Measurements from ENCODE around the gene DNAJC17.

Gene DNAJC17

GRCh38 chr15:40812721-40813425 lies 5.6 kb upstream of the DNAJC17 start:
- no peaks in the 10 kb centered on the region for H3K9me3 ChIP-seq (ENCODE audit: control insufficient read depth in 2 of 2, low read length in 2 of 2)
- no peaks in the 10 kb centered on the region for H3K27me3 ChIP-seq (ENCODE audit: control insufficient read depth in 1 of 2, insufficient read depth in 2 of 2, low read length in 2 of 2)
- no peak overlapping the region for H3K27ac ChIP-seq (ENCODE audit: low read length)
- H3K4me1 ChIP-seq (ENCODE audit: control insufficient read depth, insufficient read depth, low read length) = peaks cover 16% of the 10 kb centered on the region
- H3K36me3 ChIP-seq (ENCODE audit: control insufficient read depth in 2 of 2, insufficient read depth in 2 of 2, low read length in 2 of 2) = peaks cover 0 to 27% of the 10 kb centered on the region in 2 donors
- H3K4me3 ChIP-seq (ENCODE audit: low read length in 2 of 2) = no peak overlapping the region
- no peak overlapping the region for H3K9ac ChIP-seq (ENCODE audit: low read length in 2 of 2)

- H3K9ac ChIP-seq (ENCODE audit: low read length in 2 of 2) = no peak overlapping the region
- H3K27me3 ChIP-seq (ENCODE audit: control insufficient read depth in 1 of 2, insufficient read depth in 2 of 2, low read length in 2 of 2) = no peaks in the 10 kb centered on the region
- H3K4me3 ChIP-seq (ENCODE audit: low read length in 2 of 2) = no peak overlapping the region
- no peaks in the 10 kb centered on the region for H3K9me3 ChIP-seq (ENCODE audit: control insufficient read depth in 2 of 2, low read length in 2 of 2)
- H3K4me1 ChIP-seq (ENCODE audit: control insufficient read depth, insufficient read depth, low read length) = peaks cover 19% of the 10 kb centered on the region
- no peak overlapping the region for H3K27ac ChIP-seq (ENCODE audit: low read length)
- peaks cover 0 to 20% of the 10 kb centered on the region in 2 donors for H3K36me3 ChIP-seq (ENCODE audit: control insufficient read depth in 2 of 2, insufficient read depth in 2 of 2, low read length in 2 of 2)
Observed at GRCh38 chr15:40808861-40809450, 1.7 kb upstream of the DNAJC17 start.

DNA sequence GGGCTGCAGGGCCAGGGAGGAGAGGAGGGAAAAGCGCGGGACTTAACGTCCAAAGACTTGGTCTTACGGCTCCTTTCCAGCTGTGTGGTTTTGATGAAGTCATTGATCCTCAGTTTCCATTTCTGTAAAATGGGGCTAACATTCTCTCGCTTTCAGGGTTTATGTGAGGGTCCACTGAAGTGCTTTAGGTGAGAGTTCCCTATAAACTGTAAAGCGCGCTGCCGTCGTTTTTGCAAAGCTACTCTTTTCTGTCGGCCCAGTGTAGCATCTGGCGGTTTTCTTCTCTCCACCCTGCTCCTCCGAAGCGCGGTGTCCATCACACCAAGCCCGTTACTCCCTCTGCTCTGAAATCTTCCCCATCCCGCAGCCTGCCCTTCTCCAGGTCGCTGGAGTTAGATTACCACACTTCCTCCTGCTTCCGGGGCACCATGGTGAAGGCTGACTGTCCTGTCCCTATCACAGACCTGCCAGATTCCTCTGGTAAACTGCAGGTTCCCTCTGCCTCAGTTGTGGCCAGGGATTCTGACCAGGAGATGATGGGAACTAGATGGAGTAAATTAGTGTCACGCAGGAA lies 702 bp upstream of the DNAJC17 start:
- Histone ChIP-seq H3K27me3 (ENCODE audit: control insufficient read depth in 1 of 2, insufficient read depth in 2 of 2, low read length in 2 of 2) (no peaks in the 10 kb centered on the region), H3K27ac (ENCODE audit: low read length) (no peak overlapping the region), H3K4me1 (ENCODE audit: control insufficient read depth, insufficient read depth, low read length) (peaks cover 19% of the 10 kb centered on the region), H3K9ac (ENCODE audit: low read length in 2 of 2) (peak overlapping the region; percentile 59 to 60), H3K9me3 (ENCODE audit: control insufficient read depth in 2 of 2, low read length in 2 of 2) (no peaks in the 10 kb centered on the region), H3K36me3 (ENCODE audit: control insufficient read depth in 2 of 2, insufficient read depth in 2 of 2, low read length in 2 of 2) (peaks cover 0 to 18% of the 10 kb centered on the region in 2 donors), H3K4me3 (ENCODE audit: low read length in 2 of 2) (peak overlapping the region; percentile 100)

DNA sequence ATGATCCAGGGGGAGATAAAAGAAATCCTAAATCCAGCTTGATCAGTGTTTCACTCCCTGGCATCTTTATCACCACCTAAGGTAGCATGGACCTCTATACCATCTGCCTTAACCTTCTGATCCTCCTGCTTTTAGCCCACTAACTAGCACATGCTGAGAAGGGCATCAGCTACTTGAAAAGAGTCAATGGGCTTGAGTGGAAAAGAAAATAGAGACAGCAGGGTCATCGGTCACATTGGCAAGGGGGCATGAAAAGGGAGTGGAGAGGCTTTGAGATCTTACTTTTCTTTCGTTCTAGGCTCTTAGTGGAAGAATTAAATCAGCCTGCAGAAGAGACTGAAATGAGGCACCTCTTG lies 623 bp downstream of the DNAJC17 start:
- Histone ChIP-seq H3K4me1 (ENCODE audit: control insufficient read depth, insufficient read depth, low read length) (peaks cover 19% of the 10 kb centered on the region), H3K27me3 (ENCODE audit: control insufficient read depth in 1 of 2, insufficient read depth in 2 of 2, low read length in 2 of 2) (no peaks in the 10 kb centered on the region), H3K36me3 (ENCODE audit: control insufficient read depth in 2 of 2, insufficient read depth in 2 of 2, low read length in 2 of 2) (peaks cover 0 to 14% of the 10 kb centered on the region in 2 donors), H3K9ac (ENCODE audit: low read length in 2 of 2) (peak overlapping the region; percentile 98 to 99), H3K4me3 (ENCODE audit: low read length in 2 of 2) (peak overlapping the region; percentile 100), H3K27ac (ENCODE audit: low read length) (peak overlapping the region; percentile 86), H3K9me3 (ENCODE audit: control insufficient read depth in 2 of 2, low read length in 2 of 2) (no peaks in the 10 kb centered on the region)

GRCh38 chr15:40803688-40804087 lies 3.6 kb downstream of the DNAJC17 start:
- peaks cover 15% of the 10 kb centered on the region for H3K4me1 ChIP-seq (ENCODE audit: control insufficient read depth, insufficient read depth, low read length)
- H3K27me3 ChIP-seq (ENCODE audit: control insufficient read depth in 1 of 2, insufficient read depth in 2 of 2, low read length in 2 of 2) = no peaks in the 10 kb centered on the region
- H3K9ac ChIP-seq (ENCODE audit: low read length in 2 of 2) = no peak overlapping the region
- H3K4me3 ChIP-seq (ENCODE audit: low read length in 2 of 2) = no peak overlapping the region
- no peaks in the 10 kb centered on the region for H3K9me3 ChIP-seq (ENCODE audit: control insufficient read depth in 2 of 2, low read length in 2 of 2)
- peaks cover 0 to 4% of the 10 kb centered on the region in 2 donors for H3K36me3 ChIP-seq (ENCODE audit: control insufficient read depth in 2 of 2, insufficient read depth in 2 of 2, low read length in 2 of 2)
- H3K27ac ChIP-seq (ENCODE audit: low read length) = no peak overlapping the region

DNA sequence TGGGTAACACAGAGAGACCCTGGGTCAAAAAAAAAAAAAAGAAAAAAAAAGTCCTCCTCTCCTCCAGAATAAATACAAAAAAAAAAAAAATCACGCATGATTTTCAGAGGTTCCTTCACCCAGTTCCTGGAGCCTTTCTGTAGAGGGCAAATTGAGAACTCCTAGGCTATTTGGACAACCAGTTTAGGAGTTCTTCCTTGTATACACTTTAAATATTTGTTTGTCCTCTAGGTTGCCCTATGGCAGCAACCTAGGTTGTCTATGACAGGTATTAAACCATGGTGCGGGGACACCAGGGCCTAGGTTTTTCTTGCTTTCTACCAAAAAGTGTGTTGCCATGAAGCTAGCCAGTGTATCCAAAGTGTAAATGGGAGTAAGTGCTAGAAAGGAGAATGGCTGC lies 4.2 kb downstream of the DNAJC17 start:
- Histone ChIP-seq H3K9ac (ENCODE audit: low read length in 2 of 2) (no peak overlapping the region), H3K27me3 (ENCODE audit: control insufficient read depth in 1 of 2, insufficient read depth in 2 of 2, low read length in 2 of 2) (no peaks in the 10 kb centered on the region), H3K9me3 (ENCODE audit: control insufficient read depth in 2 of 2, low read length in 2 of 2) (no peaks in the 10 kb centered on the region), H3K36me3 (ENCODE audit: control insufficient read depth in 2 of 2, insufficient read depth in 2 of 2, low read length in 2 of 2) (peaks cover 3 to 4% of the 10 kb centered on the region in 2 donors), H3K4me1 (ENCODE audit: control insufficient read depth, insufficient read depth, low read length) (peaks cover 10% of the 10 kb centered on the region), H3K27ac (ENCODE audit: low read length) (no peak overlapping the region), H3K4me3 (ENCODE audit: low read length in 2 of 2) (no peak overlapping the region)

DNA sequence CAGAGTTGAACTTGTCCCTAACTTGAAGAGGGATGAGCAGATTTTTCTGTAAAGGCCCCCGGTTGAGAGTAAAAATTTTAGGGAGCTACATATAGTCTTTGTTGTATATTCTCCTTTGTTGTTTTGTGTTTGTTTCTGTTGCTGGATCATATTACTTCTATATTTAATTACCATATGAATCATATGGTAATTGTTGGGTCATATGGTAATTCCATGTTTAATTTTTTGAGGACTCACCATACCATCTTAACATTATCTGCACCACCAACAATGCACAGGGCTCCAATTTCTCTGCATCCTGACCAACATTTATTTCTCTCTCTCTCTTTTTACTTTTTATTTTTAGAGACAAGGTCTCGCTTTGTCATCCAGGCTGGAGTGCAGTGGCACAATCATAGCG lies 7.8 kb downstream of the DNAJC17 start:
- no peak overlapping the region for H3K27ac ChIP-seq (ENCODE audit: low read length)
- H3K27me3 ChIP-seq (ENCODE audit: control insufficient read depth in 1 of 2, insufficient read depth in 2 of 2, low read length in 2 of 2) = no peaks in the 10 kb centered on the region
- H3K36me3 ChIP-seq (ENCODE audit: control insufficient read depth in 2 of 2, insufficient read depth in 2 of 2, low read length in 2 of 2) = peaks cover 3 to 4% of the 10 kb centered on the region in 2 donors
- no peak overlapping the region for H3K9ac ChIP-seq (ENCODE audit: low read length in 2 of 2)
- H3K4me3 ChIP-seq (ENCODE audit: low read length in 2 of 2) = no peak overlapping the region
- no peaks in the 10 kb centered on the region for H3K4me1 ChIP-seq (ENCODE audit: control insufficient read depth, insufficient read depth, low read length)
- no peaks in the 10 kb centered on the region for H3K9me3 ChIP-seq (ENCODE audit: control insufficient read depth in 2 of 2, low read length in 2 of 2)

- H3K9me3 ChIP-seq (ENCODE audit: control insufficient read depth in 2 of 2, low read length in 2 of 2) = no peaks in the 10 kb centered on the region
- H3K27me3 ChIP-seq (ENCODE audit: control insufficient read depth in 1 of 2, insufficient read depth in 2 of 2, low read length in 2 of 2) = no peaks in the 10 kb centered on the region
- no peak overlapping the region for H3K4me3 ChIP-seq (ENCODE audit: low read length in 2 of 2)
- H3K9ac ChIP-seq (ENCODE audit: low read length in 2 of 2) = no peak overlapping the region
- peaks cover 4 to 8% of the 10 kb centered on the region in 2 donors for H3K36me3 ChIP-seq (ENCODE audit: control insufficient read depth in 2 of 2, insufficient read depth in 2 of 2, low read length in 2 of 2)
- no peaks in the 10 kb centered on the region for H3K4me1 ChIP-seq (ENCODE audit: control insufficient read depth, insufficient read depth, low read length)
- no peak overlapping the region for H3K27ac ChIP-seq (ENCODE audit: low read length)
Observed at GRCh38 chr15:40796512-40796911, 10.8 kb downstream of the DNAJC17 start.

DNA sequence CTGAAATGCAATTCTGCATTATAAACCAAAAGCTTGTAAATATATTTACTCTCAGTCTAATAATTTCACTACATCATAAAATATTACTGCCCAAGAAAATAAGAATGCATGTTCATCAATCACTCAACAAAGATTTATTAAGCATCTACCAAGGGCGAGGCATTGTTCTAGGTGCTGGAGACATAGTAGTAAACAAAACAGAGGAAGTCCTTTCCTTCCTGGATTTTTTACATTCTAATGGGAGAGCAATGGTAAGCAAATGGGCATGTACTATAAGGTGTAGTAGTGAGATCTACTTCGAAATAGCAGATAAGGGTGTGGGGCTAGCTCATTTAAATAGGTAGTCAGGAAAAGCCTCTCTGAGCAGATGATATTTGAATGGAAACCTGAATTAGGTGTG lies 11.2 kb downstream of the DNAJC17 start:
- Histone ChIP-seq H3K27ac (ENCODE audit: low read length) (no peak overlapping the region), H3K4me3 (ENCODE audit: low read length in 2 of 2) (no peak overlapping the region), H3K9me3 (ENCODE audit: control insufficient read depth in 2 of 2, low read length in 2 of 2) (no peaks in the 10 kb centered on the region), H3K36me3 (ENCODE audit: control insufficient read depth in 2 of 2, insufficient read depth in 2 of 2, low read length in 2 of 2) (peaks cover 2 to 8% of the 10 kb centered on the region in 2 donors), H3K4me1 (ENCODE audit: control insufficient read depth, insufficient read depth, low read length) (no peaks in the 10 kb centered on the region), H3K9ac (ENCODE audit: low read length in 2 of 2) (no peak overlapping the region), H3K27me3 (ENCODE audit: control insufficient read depth in 1 of 2, insufficient read depth in 2 of 2, low read length in 2 of 2) (no peaks in the 10 kb centered on the region)

- no peak overlapping the region for H3K9ac ChIP-seq (ENCODE audit: low read length in 2 of 2)
- peaks cover 4% of the 10 kb centered on the region for H3K4me1 ChIP-seq (ENCODE audit: control insufficient read depth, insufficient read depth, low read length)
- peaks cover 0 to 7% of the 10 kb centered on the region in 2 donors for H3K36me3 ChIP-seq (ENCODE audit: control insufficient read depth in 2 of 2, insufficient read depth in 2 of 2, low read length in 2 of 2)
- H3K27me3 ChIP-seq (ENCODE audit: control insufficient read depth in 1 of 2, insufficient read depth in 2 of 2, low read length in 2 of 2) = no peaks in the 10 kb centered on the region
- no peaks in the 10 kb centered on the region for H3K9me3 ChIP-seq (ENCODE audit: control insufficient read depth in 2 of 2, low read length in 2 of 2)
- no peak overlapping the region for H3K27ac ChIP-seq (ENCODE audit: low read length)
- H3K4me3 ChIP-seq (ENCODE audit: low read length in 2 of 2) = no peak overlapping the region
Observed at GRCh38 chr15:40793216-40793989, 13.9 kb downstream of the DNAJC17 start.

Data from stomach smooth muscle (tissue), 2 donors.